ENCODE data around the gene MET. TPM values are rescaled to one million over a fixed set of nuclear protein-coding genes. Genes with fewer than 3 reads are reported as not detected.

MET gene
- polyA plus RNA-seq, 2 of the 4 experiments (the other 2 are of a cell fraction) = 72.3 to 165 TPM

DNA sequence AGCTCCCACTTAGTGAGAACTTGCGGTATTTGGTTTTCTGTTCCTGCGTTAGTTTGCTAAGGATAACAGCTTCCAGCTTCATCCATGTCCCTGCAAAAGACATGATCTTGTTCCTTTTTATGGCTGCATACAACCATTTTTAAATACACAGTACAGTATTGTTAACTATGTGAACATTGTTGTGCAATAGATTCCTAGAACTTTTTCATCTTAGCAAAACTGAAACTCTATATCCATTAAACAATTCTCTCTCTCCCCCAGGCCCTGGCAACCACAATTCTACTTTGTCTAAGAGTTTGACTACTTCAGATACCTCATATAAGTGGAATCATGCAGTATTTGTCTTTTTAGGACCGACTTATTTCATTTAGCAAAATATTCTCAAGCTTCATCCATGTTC lies 118.0 kb downstream of the MET start:
- ATAC-seq (no peak), FAIRE-seq (no peak), DNase-seq (ENCODE audit: low read depth in 1 of 2, low spot score in 1 of 2) (no peak)
- H3K4me1 ChIP-seq = peaks cover 19% of the 10 kb centered on the region; the same call in 1 of the 3 replicates
- H3K4me3 ChIP-seq = no peak overlapping the region
- TF ChIP-seq HDAC2 (IDR thresholded peaks at IDR 0.05) (no peak), ZC3H11A (IDR thresholded peaks at IDR 0.05) (no peak), ESRRA (IDR thresholded peaks at IDR 0.05; ENCODE audit: borderline replicate concordance, low read length) (no peak), RARB (CRISPR knock-in tag; IDR thresholded peaks at IDR 0.05) (no peak), RCOR1 (IDR thresholded peaks at IDR 0.05; ENCODE audit: low read depth, low read length) (no peak)
- TF ChIP-seq, protein P1, sequence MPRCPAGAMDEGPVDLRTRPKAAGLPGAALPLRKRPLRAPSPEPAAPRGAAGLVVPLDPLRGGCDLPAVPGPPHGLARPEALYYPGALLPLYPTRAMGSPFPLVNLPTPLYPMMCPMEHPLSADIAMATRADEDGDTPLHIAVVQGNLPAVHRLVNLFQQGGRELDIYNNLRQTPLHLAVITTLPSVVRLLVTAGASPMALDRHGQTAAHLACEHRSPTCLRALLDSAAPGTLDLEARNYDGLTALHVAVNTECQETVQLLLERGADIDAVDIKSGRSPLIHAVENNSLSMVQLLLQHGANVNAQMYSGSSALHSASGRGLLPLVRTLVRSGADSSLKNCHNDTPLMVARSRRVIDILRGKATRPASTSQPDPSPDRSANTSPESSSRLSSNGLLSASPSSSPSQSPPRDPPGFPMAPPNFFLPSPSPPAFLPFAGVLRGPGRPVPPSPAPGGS (IDR thresholded peaks at IDR 0.05) = no peak
- H3K9me3 ChIP-seq = no peaks in the 10 kb centered on the region
- ChIA-PET POLR2A (no interaction called here), CTCF (no interaction called here)
- WGBS (ENCODE audit: missing lambda C conversion rate) = 95% methylated on average over 3 of the region's 3 CpGs
- H3K4me2 ChIP-seq = no peak overlapping the region
- H3K27ac ChIP-seq = no peak overlapping the region

DNA sequence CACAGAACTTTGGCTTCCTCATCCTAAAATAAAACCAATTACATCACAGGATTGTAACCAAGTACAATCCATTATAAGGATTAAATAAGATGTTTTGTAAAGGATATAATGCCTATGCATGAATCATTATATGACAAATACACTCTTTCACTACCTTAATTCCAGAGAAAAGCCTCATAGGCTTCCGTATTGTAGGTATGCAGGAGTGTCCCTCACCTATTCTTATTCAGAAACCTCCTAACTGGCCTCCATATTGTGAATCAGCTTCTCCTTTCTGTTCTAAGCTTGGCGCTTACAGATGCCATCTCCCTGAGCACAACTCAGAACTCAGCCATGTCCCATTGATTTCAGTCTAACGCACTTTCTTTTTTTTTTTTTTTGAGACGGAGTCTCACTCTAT lies 120.8 kb downstream of the MET start:
- Histone ChIP-seq H3K4me3 (no peak overlapping the region), H3K4me1 (peaks cover 24% of the 10 kb centered on the region; the same call in 2 of the 3 replicates), H3K9me3 (no peaks in the 10 kb centered on the region), H3K27ac (no peak overlapping the region), H3K4me2 (no peak overlapping the region)
- no peak for TF ChIP-seq HOXB5 (CRISPR knock-in tag; IDR thresholded peaks at IDR 0.05)
- no peak for TF ChIP-seq EHF (CRISPR knock-in tag; IDR thresholded peaks at IDR 0.05)
- no peak for TF ChIP-seq HOXA7 (CRISPR knock-in tag; IDR thresholded peaks at IDR 0.05)
- TF ChIP-seq RARB (CRISPR knock-in tag; IDR thresholded peaks at IDR 0.05) = no peak
- TF ChIP-seq ZC3H11A (IDR thresholded peaks at IDR 0.05) = no peak
- ATAC-seq (no peak), DNase-seq (ENCODE audit: low read depth in 1 of 2, low spot score in 1 of 2) (no peak), FAIRE-seq (no peak)
- ChIA-PET CTCF (interaction anchor here (0.6 to 3.0 kb wide), 6 partner anchors 9 to 613 kb away, joined by 3 to 7 read pairs (median 4); no protein-coding TSS in a partner anchor), POLR2A (no interaction called here)
- WGBS (ENCODE audit: missing lambda C conversion rate) = 95% methylated on average over 4 of the region's 4 CpGs

DNA sequence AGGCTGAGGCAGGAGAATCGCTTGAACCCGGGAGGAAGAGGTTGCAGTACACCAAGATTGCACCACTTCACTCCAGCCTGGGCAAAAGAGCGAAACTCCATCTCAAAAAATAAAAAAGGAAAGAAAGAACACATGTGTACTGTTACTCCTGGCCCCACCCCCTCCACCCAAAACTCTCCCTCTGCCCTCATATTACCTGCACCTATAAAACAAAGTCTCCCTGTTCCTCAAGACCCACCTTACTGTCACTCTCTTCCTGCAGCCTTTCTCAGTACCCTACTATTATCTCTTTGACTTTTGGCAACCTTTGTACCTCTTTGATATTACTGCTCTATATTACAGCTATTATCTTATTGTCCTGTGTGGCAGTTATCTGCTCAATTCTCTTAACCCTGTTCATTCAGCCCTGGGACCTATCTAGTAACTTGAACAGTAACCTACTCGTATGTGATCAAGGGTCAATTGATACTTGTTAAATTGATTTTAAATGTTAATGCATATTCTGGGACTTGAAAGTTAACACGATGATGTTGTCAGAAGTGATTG lies 121.9 kb downstream of the MET start:
- CTCF ChIA-PET = interaction anchor here (1.2 to 1.4 kb wide), 4 partner anchors 9 to 211 kb away, joined by 3 to 4 read pairs (median 3); partner anchors contain the start of gene MET
- FAIRE-seq (no peak), ATAC-seq (no peak), DNase-seq (ENCODE audit: low read depth in 1 of 2, low spot score in 1 of 2) (no peak)
- Histone ChIP-seq H3K9me3 (no peaks in the 10 kb centered on the region), H3K4me2 (no peak overlapping the region), H3K4me1 (peaks cover 28% of the 10 kb centered on the region; the same call in 2 of the 3 replicates), H3K27ac (no peak overlapping the region), H3K4me3 (no peak overlapping the region)
- 97% methylated on average over 5 of the region's 5 CpGs for WGBS (ENCODE audit: missing lambda C conversion rate)
- POLR2A ChIA-PET = no interaction called here
- TF ChIP-seq, protein P2, sequence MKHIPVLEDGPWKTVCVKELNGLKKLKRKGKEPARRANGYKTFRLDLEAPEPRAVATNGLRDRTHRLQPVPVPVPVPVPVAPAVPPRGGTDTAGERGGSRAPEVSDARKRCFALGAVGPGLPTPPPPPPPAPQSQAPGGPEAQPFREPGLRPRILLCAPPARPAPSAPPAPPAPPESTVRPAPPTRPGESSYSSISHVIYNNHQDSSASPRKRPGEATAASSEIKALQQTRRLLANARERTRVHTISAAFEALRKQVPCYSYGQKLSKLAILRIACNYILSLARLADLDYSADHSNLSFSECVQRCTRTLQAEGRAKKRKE (CRISPR knock-in tag; IDR thresholded peaks at IDR 0.05; ENCODE audit: low read depth) = no peak
- TF ChIP-seq, protein P3, sequence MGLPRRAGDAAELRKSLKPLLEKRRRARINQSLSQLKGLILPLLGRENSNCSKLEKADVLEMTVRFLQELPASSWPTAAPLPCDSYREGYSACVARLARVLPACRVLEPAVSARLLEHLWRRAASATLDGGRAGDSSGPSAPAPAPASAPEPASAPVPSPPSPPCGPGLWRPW (IDR thresholded peaks at IDR 0.05) = no peak
- TF ChIP-seq CBX2 (IDR thresholded peaks at IDR 0.05; ENCODE audit: borderline replicate concordance, low read depth) = no peak
- TF ChIP-seq FOSB (CRISPR knock-in tag; IDR thresholded peaks at IDR 0.05) = no peak
- TF ChIP-seq SREBF2 (IDR thresholded peaks at IDR 0.05) = no peak
- no peak for TF ChIP-seq RCOR1 (IDR thresholded peaks at IDR 0.05; ENCODE audit: low read depth, low read length)
- no peak for TF ChIP-seq POLR2AphosphoS2 (conservative IDR thresholded peaks at IDR 0.05; ENCODE audit: low read length)
- TF ChIP-seq, protein P4, sequence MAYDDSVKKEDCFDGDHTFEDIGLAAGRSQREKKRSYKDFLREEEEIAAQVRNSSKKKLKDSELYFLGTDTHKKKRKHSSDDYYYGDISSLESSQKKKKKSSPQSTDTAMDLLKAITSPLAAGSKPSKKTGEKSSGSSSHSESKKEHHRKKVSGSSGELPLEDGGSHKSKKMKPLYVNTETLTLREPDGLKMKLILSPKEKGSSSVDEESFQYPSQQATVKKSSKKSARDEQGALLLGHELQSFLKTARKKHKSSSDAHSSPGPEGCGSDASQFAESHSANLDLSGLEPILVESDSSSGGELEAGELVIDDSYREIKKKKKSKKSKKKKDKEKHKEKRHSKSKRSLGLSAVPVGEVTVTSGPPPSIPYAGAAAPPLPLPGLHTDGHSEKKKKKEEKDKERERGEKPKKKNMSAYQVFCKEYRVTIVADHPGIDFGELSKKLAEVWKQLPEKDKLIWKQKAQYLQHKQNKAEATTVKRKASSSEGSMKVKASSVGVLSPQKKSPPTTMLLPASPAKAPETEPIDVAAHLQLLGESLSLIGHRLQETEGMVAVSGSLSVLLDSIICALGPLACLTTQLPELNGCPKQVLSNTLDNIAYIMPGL (CRISPR knock-in tag; IDR thresholded peaks at IDR 0.05; ENCODE audit: borderline replicate concordance) = no peak
- TF ChIP-seq, protein P5, sequence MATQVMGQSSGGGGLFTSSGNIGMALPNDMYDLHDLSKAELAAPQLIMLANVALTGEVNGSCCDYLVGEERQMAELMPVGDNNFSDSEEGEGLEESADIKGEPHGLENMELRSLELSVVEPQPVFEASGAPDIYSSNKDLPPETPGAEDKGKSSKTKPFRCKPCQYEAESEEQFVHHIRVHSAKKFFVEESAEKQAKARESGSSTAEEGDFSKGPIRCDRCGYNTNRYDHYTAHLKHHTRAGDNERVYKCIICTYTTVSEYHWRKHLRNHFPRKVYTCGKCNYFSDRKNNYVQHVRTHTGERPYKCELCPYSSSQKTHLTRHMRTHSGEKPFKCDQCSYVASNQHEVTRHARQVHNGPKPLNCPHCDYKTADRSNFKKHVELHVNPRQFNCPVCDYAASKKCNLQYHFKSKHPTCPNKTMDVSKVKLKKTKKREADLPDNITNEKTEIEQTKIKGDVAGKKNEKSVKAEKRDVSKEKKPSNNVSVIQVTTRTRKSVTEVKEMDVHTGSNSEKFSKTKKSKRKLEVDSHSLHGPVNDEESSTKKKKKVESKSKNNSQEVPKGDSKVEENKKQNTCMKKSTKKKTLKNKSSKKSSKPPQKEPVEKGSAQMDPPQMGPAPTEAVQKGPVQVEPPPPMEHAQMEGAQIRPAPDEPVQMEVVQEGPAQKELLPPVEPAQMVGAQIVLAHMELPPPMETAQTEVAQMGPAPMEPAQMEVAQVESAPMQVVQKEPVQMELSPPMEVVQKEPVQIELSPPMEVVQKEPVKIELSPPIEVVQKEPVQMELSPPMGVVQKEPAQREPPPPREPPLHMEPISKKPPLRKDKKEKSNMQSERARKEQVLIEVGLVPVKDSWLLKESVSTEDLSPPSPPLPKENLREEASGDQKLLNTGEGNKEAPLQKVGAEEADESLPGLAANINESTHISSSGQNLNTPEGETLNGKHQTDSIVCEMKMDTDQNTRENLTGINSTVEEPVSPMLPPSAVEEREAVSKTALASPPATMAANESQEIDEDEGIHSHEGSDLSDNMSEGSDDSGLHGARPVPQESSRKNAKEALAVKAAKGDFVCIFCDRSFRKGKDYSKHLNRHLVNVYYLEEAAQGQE (IDR thresholded peaks at IDR 0.05) = no peak
- no peak for TF ChIP-seq HEYL (CRISPR knock-in tag; IDR thresholded peaks at IDR 0.05)
- TF ChIP-seq, protein P1 (IDR thresholded peaks at IDR 0.05) = no peak
- no peak for TF ChIP-seq FOXS1 (CRISPR knock-in tag; IDR thresholded peaks at IDR 0.05)
- TF ChIP-seq EHMT2 (IDR thresholded peaks at IDR 0.05; ENCODE audit: low read depth) = no peak
- TF ChIP-seq TFCP2L1 (CRISPR knock-in tag; IDR thresholded peaks at IDR 0.05) = no peak
- no peak for TF ChIP-seq ZFP36 (IDR thresholded peaks at IDR 0.05; ENCODE audit: borderline replicate concordance, partially characterized antibody)
- TF ChIP-seq CHD4 (IDR thresholded peaks at IDR 0.05; ENCODE audit: borderline replicate concordance) = no peak
- no peak for TF ChIP-seq CBX8 (IDR thresholded peaks at IDR 0.05)

Data from A549 (cell line).